GM23248 (cell line): Measurements from ENCODE around the gene NCEH1. TPM values are rescaled to one million over a fixed set of nuclear protein-coding genes. Genes with fewer than 3 reads are reported as not detected.

ENCODE experiments used
- DNase-seq: peaks from one replicate; pipeline ENCODE4 v3.0.0-alpha.2; 2015
- H2AFZ ChIP-seq: fragments of 200-600 bp; sonication (generic); 2 replicates; pipeline ENCODE4 v1.6.1; 2016; ENCODE audit warnings: antibody characterized with exemption
- H3F3A ChIP-seq: fragments of 200-600 bp; sonication (generic); 2 replicates; pipeline ENCODE4 v1.6.1; 2016; ENCODE audit warnings: mild to moderate bottlenecking, antibody characterized with exemption, mixed run types; ENCODE audit not compliant: insufficient read depth
- H3K27ac ChIP-seq: fragments of 200-600 bp; sonication (generic); 2 replicates; pipeline ENCODE4 v1.5.1; 2016; ENCODE audit warnings: mild to moderate bottlenecking
- H3K27me3 ChIP-seq: fragments of 200-600 bp; sonication (generic); replicated peaks from 2 replicates; pipeline ENCODE4 v1.6.1; 2016; ENCODE audit warnings: mild to moderate bottlenecking; ENCODE audit not compliant: insufficient read depth
- H3K36me3 ChIP-seq: fragments of 200-600 bp; sonication (generic); 2 replicates; pipeline ENCODE4 v1.6.1; 2016; ENCODE audit warnings: low read depth, mild to moderate bottlenecking
- H3K4me1 ChIP-seq: fragments of 200-600 bp; sonication (generic); 2 replicates; pipeline ENCODE4 v1.6.1; 2016; ENCODE audit warnings: mild to moderate bottlenecking; ENCODE audit not compliant: insufficient read depth
- H3K4me2 ChIP-seq: fragments of 200-600 bp; sonication (generic); one replicate; pipeline ENCODE4 v1.6.1; 2016; ENCODE audit warnings: mild to moderate bottlenecking; ENCODE audit not compliant: unreplicated experiment
- H3K4me3 ChIP-seq: fragments of 200-600 bp; sonication (generic); 2 replicates; pipeline ENCODE4 v1.5.1; 2016; ENCODE audit warnings: mild to moderate bottlenecking
- H3K79me2 ChIP-seq: fragments of 200-600 bp; sonication (generic); 2 replicates; pipeline ENCODE4 v1.6.1; 2016; ENCODE audit warnings: mild to moderate bottlenecking; ENCODE audit not compliant: insufficient read depth
- H3K9ac ChIP-seq: fragments of 200-600 bp; sonication (generic); 2 replicates; pipeline ENCODE4 v1.6.1; 2016; ENCODE audit warnings: mild to moderate bottlenecking
- H3K9me2 ChIP-seq: fragments of 200-600 bp; sonication (generic); 2 replicates; pipeline ENCODE4 v1.6.1; 2016; ENCODE audit warnings: mixed run types, mild to moderate bottlenecking, moderate library complexity; ENCODE audit not compliant: insufficient read depth
- H3K9me3 ChIP-seq: fragments of 200-600 bp; sonication (generic); one replicate; pipeline ENCODE4 v1.6.1; 2017; ENCODE audit warnings: low read depth
- H4K20me1 ChIP-seq: fragments of 200-600 bp; sonication (generic); 2 replicates; pipeline ENCODE4 v1.6.0; 2016; ENCODE audit not compliant: insufficient read depth
- EZH2 ChIP-seq: fragments of 200-600 bp; sonication (generic); IDR thresholded peaks from 2 replicates; pipeline ENCODE4 v1.6.1; 2018; ENCODE audit warnings: antibody characterized with exemption, mild to moderate bottlenecking; ENCODE audit not compliant: insufficient read depth, poor library complexity, severe bottlenecking
- EZH2phosphoT487 ChIP-seq: fragments of 200-600 bp; sonication (generic); IDR thresholded peaks from 2 replicates; pipeline ENCODE4 v1.6.1; 2018; ENCODE audit warnings: antibody characterized with exemption, moderate library complexity, mild to moderate bottlenecking, low read depth; ENCODE audit not compliant: insufficient read depth
- WGBS, 2 experiments: methylation state at CpG; one replicate each; pipeline ENCODE4 v1.1.6; 2015 to 2017; ENCODE audit warnings: low lambda C conversion rate in 2 of 2, low coverage in 1 of 2; ENCODE audit errors: missing lambda C conversion rate in 2 of 2; 5-methylcytosine and 5-hydroxymethylcytosine counted together
- in situ Hi-C: fragments of 300-500 bp; cut with MboI; formaldehyde crosslinking; loops from 2 replicates; pipeline ENCODE4 v1.15.0; 2020
- polyA plus RNA-seq: library from polyadenylated mRNA; unstranded; fragments of >200 nt; fragmentation: Nextera tagmentation; extraction: Ambion mirVana; gene quantifications from 2 replicates; pipeline ENCODE4 v1.2.1, GENCODE V29; 2016
- small RNA-seq: library from RNA; depleted of rRNA; stranded (forward); fragments of <200 nt; gene quantifications from one replicate; pipeline ENCODE3, GENCODE V24; 2014; ENCODE audit warnings: low read depth, low replicate concordance
- total RNA-seq: library from RNA; depleted of rRNA; stranded (reverse); fragments of >200 nt; shearing (Covaris generic); gene quantifications from 2 replicates; pipeline ENCODE4 v1.2.3, GENCODE V29; 2014; rRNA removed

NCEH1 gene
- total and polyA plus RNA-seq, 2 experiments from 2014 or later: 16.5 to 19.5 TPM

DNA sequence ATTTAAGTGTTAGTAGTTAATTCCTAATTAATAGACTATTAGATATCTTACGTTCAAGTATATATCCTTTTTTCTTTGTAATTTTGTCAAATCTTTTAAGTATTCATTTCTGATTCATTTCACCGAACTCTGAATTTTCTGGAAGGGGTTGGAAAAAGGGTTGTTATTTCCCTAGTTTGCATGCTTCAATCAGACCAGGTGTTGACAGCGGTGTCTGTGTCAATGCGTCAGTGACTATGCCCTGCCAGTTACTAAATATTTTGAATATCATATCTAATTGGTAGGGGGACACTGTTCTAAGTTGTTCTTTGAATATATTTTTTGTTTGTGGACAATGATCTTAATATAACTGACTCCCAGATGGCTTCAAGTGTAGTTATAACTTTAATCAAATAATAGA lies 124.9 kb downstream of the NCEH1 start:
- no peak overlapping the region for H3K4me2 ChIP-seq
- H3K27me3 ChIP-seq: no peaks in the 10 kb centered on the region
- TF ChIP-seq EZH2 (no peak), EZH2phosphoT487 (no peak)
- DNase-seq: no peak
- no peaks in the 10 kb centered on the region for H4K20me1 ChIP-seq
- H3K9ac ChIP-seq: no peak overlapping the region
- no peaks in the 10 kb centered on the region for H3K9me3 ChIP-seq
- no peaks in the 10 kb centered on the region for H3K9me2 ChIP-seq
- H3K27ac ChIP-seq: no peak overlapping the region
- no peak overlapping the region for H2AFZ ChIP-seq
- no peak overlapping the region for H3K4me3 ChIP-seq
- H3K36me3 ChIP-seq: no peaks in the 10 kb centered on the region
- H3K79me2 ChIP-seq: no peaks in the 10 kb centered on the region
- no peaks in the 10 kb centered on the region for H3K4me1 ChIP-seq
- 90 to 95% methylated on average over 4 of the region's 4 CpGs for WGBS, 2 experiments
- in situ Hi-C loops: no loop called here
- H3F3A ChIP-seq: no peaks in the 10 kb centered on the region

DNA sequence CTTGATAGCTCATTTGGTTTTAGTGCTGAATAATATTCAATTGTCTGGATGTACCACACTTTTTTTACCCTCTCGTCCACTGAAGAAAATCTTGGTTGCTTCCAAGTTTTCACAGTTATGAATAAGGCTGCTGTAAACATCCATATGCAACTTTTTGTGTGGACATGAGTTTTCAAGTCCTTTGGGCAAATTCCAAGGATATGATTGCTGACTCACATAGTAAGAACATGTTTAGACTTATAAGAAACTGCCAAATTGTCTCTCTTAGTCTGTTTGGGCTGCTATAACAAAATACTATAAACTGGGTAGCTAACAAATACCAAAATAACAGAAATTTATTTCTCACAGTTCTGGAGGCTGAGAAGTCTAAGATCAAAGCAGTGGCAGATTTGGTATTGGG lies 128.2 kb downstream of the NCEH1 start:
- Histone ChIP-seq H3K9me2 (no peaks in the 10 kb centered on the region), H2AFZ (no peak overlapping the region), H3F3A (no peaks in the 10 kb centered on the region), H3K4me2 (no peak overlapping the region), H3K36me3 (no peaks in the 10 kb centered on the region), H3K4me1 (no peaks in the 10 kb centered on the region), H3K27me3 (no peaks in the 10 kb centered on the region), H3K79me2 (no peaks in the 10 kb centered on the region), H3K27ac (no peak overlapping the region), H4K20me1 (no peaks in the 10 kb centered on the region), H3K9me3 (no peaks in the 10 kb centered on the region), H3K9ac (no peak overlapping the region), H3K4me3 (no peak overlapping the region)
- in situ Hi-C loops: no loop called here
- TF ChIP-seq EZH2 (no peak), EZH2phosphoT487 (no peak)
- 96 to 97% methylated on average over 1 of the region's 1 CpG for WGBS, 2 experiments
- peak; percentile 45 for DNase-seq

DNA sequence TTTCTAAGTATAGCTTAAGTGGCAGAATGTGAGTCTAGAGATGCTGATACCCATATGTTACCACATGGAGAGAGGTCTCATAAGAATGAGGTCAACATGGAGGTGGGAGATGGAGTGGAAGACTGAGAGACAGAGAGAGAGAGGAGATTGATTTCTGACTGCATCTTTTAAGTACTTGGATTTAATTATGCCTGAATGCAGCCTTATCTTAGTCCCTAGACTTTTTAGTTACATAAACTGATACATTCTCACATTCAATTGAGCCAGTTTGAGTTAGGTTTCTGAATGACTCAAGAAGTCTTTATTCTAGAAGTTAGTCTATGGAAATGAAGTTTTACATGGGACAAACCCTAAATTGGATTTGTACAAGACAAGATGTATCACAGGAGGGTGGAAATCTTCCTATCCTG lies 129.1 kb downstream of the NCEH1 start:
- H3K36me3 ChIP-seq: no peaks in the 10 kb centered on the region
- no peaks in the 10 kb centered on the region for H3K9me2 ChIP-seq
- H3K9ac ChIP-seq: no peak overlapping the region
- H2AFZ ChIP-seq: no peak overlapping the region
- H4K20me1 ChIP-seq: no peaks in the 10 kb centered on the region
- H3K4me3 ChIP-seq: no peak overlapping the region
- no peaks in the 10 kb centered on the region for H3F3A ChIP-seq
- no peak for DNase-seq
- in situ Hi-C loops: no loop called here
- no peak overlapping the region for H3K4me2 ChIP-seq
- H3K9me3 ChIP-seq: no peaks in the 10 kb centered on the region
- TF ChIP-seq EZH2: no peak
- no peak for TF ChIP-seq EZH2phosphoT487
- H3K27me3 ChIP-seq: no peaks in the 10 kb centered on the region
- H3K79me2 ChIP-seq: no peaks in the 10 kb centered on the region
- H3K27ac ChIP-seq: no peak overlapping the region
- no peaks in the 10 kb centered on the region for H3K4me1 ChIP-seq

DNA sequence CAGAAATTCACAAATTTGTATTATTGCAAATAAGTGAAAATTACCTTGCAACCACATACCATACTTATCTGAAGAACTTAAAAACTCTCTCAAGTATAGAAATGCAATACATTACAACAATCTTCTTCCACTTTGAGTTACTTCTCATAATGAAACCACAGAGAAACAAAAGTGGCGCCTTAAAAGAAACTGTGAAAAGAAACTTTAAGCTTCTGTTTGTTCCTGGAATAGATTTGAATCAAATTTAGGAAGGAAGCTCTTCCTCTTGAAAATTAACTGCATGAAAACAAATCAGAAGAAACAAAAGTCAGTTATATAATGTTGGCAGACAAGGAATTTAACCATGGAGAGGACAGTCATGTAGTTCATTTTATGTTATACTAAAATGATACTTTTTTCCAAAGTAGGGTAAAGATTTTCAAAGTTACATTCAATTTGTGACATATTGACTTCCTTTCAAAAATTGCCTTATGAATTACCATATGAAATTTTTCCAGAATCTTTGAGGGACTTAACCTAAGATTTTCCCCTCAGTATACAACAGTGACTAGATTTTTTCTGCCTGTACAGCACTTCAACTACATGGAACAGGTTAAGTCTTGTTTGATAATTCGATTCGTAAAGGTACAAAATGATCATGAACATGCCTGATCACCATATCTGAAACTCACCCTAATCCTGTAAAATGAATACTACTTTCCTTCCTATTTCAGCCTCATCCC lies 130.0 kb downstream of the NCEH1 start:
- H2AFZ ChIP-seq: no peak overlapping the region; the same call in 1 of the 2 replicates
- no peaks in the 10 kb centered on the region for H3K79me2 ChIP-seq
- DNase-seq: no peak
- no peaks in the 10 kb centered on the region for H3F3A ChIP-seq
- no peaks in the 10 kb centered on the region for H4K20me1 ChIP-seq
- no peak overlapping the region for H3K4me2 ChIP-seq
- H3K9me3 ChIP-seq: no peaks in the 10 kb centered on the region
- 72 to 77% methylated on average over 3 of the region's 3 CpGs for WGBS, 2 experiments
- no peaks in the 10 kb centered on the region for H3K27me3 ChIP-seq
- TF ChIP-seq EZH2 (no peak), EZH2phosphoT487 (no peak)
- H3K27ac ChIP-seq: no peak overlapping the region
- no peak overlapping the region for H3K9ac ChIP-seq
- in situ Hi-C loops: no loop called here
- no peak overlapping the region for H3K4me3 ChIP-seq
- H3K9me2 ChIP-seq: no peaks in the 10 kb centered on the region
- H3K36me3 ChIP-seq: no peaks in the 10 kb centered on the region
- H3K4me1 ChIP-seq: no peaks in the 10 kb centered on the region

Small RNAs within 50 kb of the gene (small RNA-seq; reads per million reads assigned to genes)
- not detected for gene RNU6-547P

Other genes with a start within 250 kb of the NCEH1 start
- 0.63 TPM in 1 of 2 replicates, not detected in the other for gene TNFSF10, start 187.6 kb downstream of the NCEH1 start, total RNA-seq
- gene TNFSF10, start 187.6 kb downstream of the NCEH1 start, polyA plus RNA-seq: not detected in 2 replicates
- gene ECT2, start 39.7 kb upstream of the NCEH1 start, total RNA-seq: 28.3 and 43.4 TPM in 2 replicates
- 22.7 and 23.2 TPM in 2 replicates for gene ECT2, start 39.7 kb upstream of the NCEH1 start, polyA plus RNA-seq